Thyroid gland (tissue), 4 donors: ENCODE data around the gene MED25.

Experiments used
- CTCF ChIP-seq, 6 experiments: fragments of 200-600 bp in 3 of 6; fragments of 450-650 bp in 3 of 6; sonication (generic) in 3 of 6; IDR thresholded peaks; one replicate each; pipeline ENCODE4 v1.5.1; 2016 to 2019; ENCODE audit warnings: antibody characterized with exemption in 6 of 6, mild to moderate bottlenecking in 2 of 6, inconsistent platforms in 1 of 6, moderate library complexity in 1 of 6
- POLR2A ChIP-seq, 2 donors: fragments of 450-650 bp; IDR thresholded peaks; one replicate each; pipeline ENCODE4 v1.6.1; 2017; ENCODE audit warnings: antibody characterized with exemption in 2 of 2, mild to moderate bottlenecking in 2 of 2, moderate library complexity in 1 of 2

GRCh38 chr19:49846408-49846807 is 28.3 kb downstream of the MED25 start:
- TF ChIP-seq CTCF (IDR thresholded peaks at IDR 0.05) (no peak), POLR2A (IDR thresholded peaks at IDR 0.05) (no peak)
